Measurements from ENCODE around the gene EML6. TPM values are rescaled to one million over a fixed set of nuclear protein-coding genes. Genes with fewer than 3 reads are reported as not detected.
A peak's percentile ranks its signal among the peaks of the same experiment; 100 is the strongest.

Gene EML6
- total RNA-seq, 1 donor from 2014 or later = 8.1 TPM

- Mint-ChIP-seq H3K4me1 (ENCODE audit: unreplicated experiment) (no peaks in the 10 kb centered on the region), H3K36me3 (no peaks in the 10 kb centered on the region), H3K27ac (no peak overlapping the region), H3K4me3 (no peak overlapping the region), H3K9me3 (no peaks in the 10 kb centered on the region), H3K27me3 (peaks cover 38% of the 10 kb centered on the region)
- no peak for DNase-seq (ENCODE audit: extremely low spot score, unreplicated experiment)
- TF ChIP-seq CTCF (conservative IDR thresholded peaks at IDR 0.05) = no peak
Measured at GRCh38 chr2:54716375-54716774, 7.1 kb upstream of the EML6 start.

- H3K4me1 Mint-ChIP-seq (ENCODE audit: unreplicated experiment) = peaks cover 9% of the 10 kb centered on the region
- H3K36me3 Mint-ChIP-seq = no peaks in the 10 kb centered on the region
- no peak for TF ChIP-seq CTCF (conservative IDR thresholded peaks at IDR 0.05)
- H3K4me3 Mint-ChIP-seq = no peak overlapping the region
- DNase-seq (ENCODE audit: extremely low spot score, unreplicated experiment) = no peak
- peaks cover 63% of the 10 kb centered on the region for H3K27me3 Mint-ChIP-seq
- no peaks in the 10 kb centered on the region for H3K9me3 Mint-ChIP-seq
- no peak overlapping the region for H3K27ac Mint-ChIP-seq
Measured at GRCh38 chr2:54720563-54720962, 2.9 kb upstream of the EML6 start.

- no peak for DNase-seq (ENCODE audit: extremely low spot score, unreplicated experiment)
- H3K4me3 Mint-ChIP-seq = peak overlapping the region; percentile 96
- no peak for TF ChIP-seq CTCF (conservative IDR thresholded peaks at IDR 0.05)
- H3K4me1 Mint-ChIP-seq (ENCODE audit: unreplicated experiment) = peaks cover 9% of the 10 kb centered on the region
- H3K27ac Mint-ChIP-seq = peak overlapping the region; percentile 78
- H3K9me3 Mint-ChIP-seq = no peaks in the 10 kb centered on the region
- H3K36me3 Mint-ChIP-seq = no peaks in the 10 kb centered on the region
- peaks cover 77% of the 10 kb centered on the region for H3K27me3 Mint-ChIP-seq
Measured at GRCh38 chr2:54722641-54723040, 821 bp upstream of the EML6 start.

- peak overlapping the region; percentile 63 for H3K27ac Mint-ChIP-seq
- no peaks in the 10 kb centered on the region for H3K9me3 Mint-ChIP-seq
- no peaks in the 10 kb centered on the region for H3K36me3 Mint-ChIP-seq
- DNase-seq (ENCODE audit: extremely low spot score, unreplicated experiment) = no peak
- peak overlapping the region; percentile 96 for H3K4me3 Mint-ChIP-seq
- peaks cover 78% of the 10 kb centered on the region for H3K27me3 Mint-ChIP-seq
- peak; percentile 28 for TF ChIP-seq CTCF (conservative IDR thresholded peaks at IDR 0.05)
- peaks cover 9% of the 10 kb centered on the region for H3K4me1 Mint-ChIP-seq (ENCODE audit: unreplicated experiment)
Measured at GRCh38 chr2:54723996-54724559, 616 bp downstream of the EML6 start.

- Mint-ChIP-seq H3K9me3 (no peaks in the 10 kb centered on the region), H3K36me3 (no peaks in the 10 kb centered on the region), H3K4me3 (peak overlapping the region; percentile 96), H3K27me3 (peaks cover 78% of the 10 kb centered on the region), H3K4me1 (ENCODE audit: unreplicated experiment) (peaks cover 9% of the 10 kb centered on the region), H3K27ac (peak overlapping the region; percentile 73)
- DNase-seq (ENCODE audit: extremely low spot score, unreplicated experiment) = peak; percentile 69
- TF ChIP-seq CTCF (conservative IDR thresholded peaks at IDR 0.05) = no peak
Measured at GRCh38 chr2:54724560-54725342, 1.3 kb downstream of the EML6 start.
